Cerebellar nuclear complex (tissue), 1 donor: ENCODE results near the gene DNAAF8.
"Not testable (repeated sequence)": the region's sequence is repeated elsewhere in the genome, so short reads cannot be mapped to it uniquely, and the experiment has no call there.

Source experiments
- DNase-seq, 2 experiments: peaks; one replicate each; lab custom pipeline; 2025; lab: John Stamatoyannopoulos, UW

Gene DNAAF8

GRCh38 chr16:4783251-4783950 is 49.1 kb downstream of the DNAAF8 start:
- no peak for DNase-seq

GRCh38 chr16:4783951-4784336 is 49.6 kb downstream of the DNAAF8 start:
- DNase-seq: no peak

GRCh38 chr16:4784444-4784987 is 50.2 kb downstream of the DNAAF8 start:
- DNase-seq: not testable (repeated sequence)

GRCh38 chr16:4785758-4786433 is 51.6 kb downstream of the DNAAF8 start:
- no peak for DNase-seq

GRCh38 chr16:4787068-4787467 is 52.7 kb downstream of the DNAAF8 start:
- DNase-seq: no peak

GRCh38 chr16:4787627-4788482 is 53.5 kb downstream of the DNAAF8 start, which contains the start of gene SEPTIN12:
TSS of gene SEPTIN12 (minus strand) at chr16:4788345. CDS start at chr16:4787645, 700 bp downstream.
- no peak for DNase-seq

GRCh38 chr16:4788489-4788889 is 54.2 kb downstream of the DNAAF8 start:
- DNase-seq: no peak

- DNase-seq: no peak
Observed at GRCh38 chr16:4788910-4789309, 54.6 kb downstream of the DNAAF8 start.

GRCh38 chr16:4790261-4790660 is 55.9 kb downstream of the DNAAF8 start:
- DNase-seq: no peak

GRCh38 chr16:4790871-4791270 is 56.5 kb downstream of the DNAAF8 start:
- DNase-seq: no peak

- no peak for DNase-seq
Observed at GRCh38 chr16:4792951-4793513, 58.7 kb downstream of the DNAAF8 start.

GRCh38 chr16:4795181-4795827 is 61.0 kb downstream of the DNAAF8 start, which contains the start of gene SMIM22:
TSS of gene SMIM22 (plus strand) at chr16:4795369. CDS start at chr16:4795735, 366 bp downstream.
- DNase-seq: no peak

- no peak for DNase-seq
Observed at GRCh38 chr16:4795828-4796572, 61.7 kb downstream of the DNAAF8 start.

GRCh38 chr16:4796982-4797804 is 62.9 kb downstream of the DNAAF8 start:
- no peak for DNase-seq

- DNase-seq: no peak
Observed at GRCh38 chr16:4797805-4798252, 63.5 kb downstream of the DNAAF8 start.

- no peak for DNase-seq
Observed at GRCh38 chr16:4798456-4798855, 64.1 kb downstream of the DNAAF8 start.
